ENCODE measurements around the gene CCDC12.
A peak's percentile ranks its signal among the peaks of the same experiment; 100 is the strongest.

The CCDC12 gene

GRCh38 chr3:46979958-46980497 is 3.5 kb upstream of the CCDC12 start:
- H3K79me2 ChIP-seq (ENCODE audit: insufficient read depth, low read depth) = peaks cover 17% of the 10 kb centered on the region
- H3K36me3 ChIP-seq (ENCODE audit: insufficient read depth) = no peaks in the 10 kb centered on the region
- H3K27ac ChIP-seq = peak overlapping the region; percentile 35; the same call in 1 of the 2 replicates
- no peak overlapping the region for H2AFZ ChIP-seq (ENCODE audit: low read depth)
- no peaks in the 10 kb centered on the region for H3K27me3 ChIP-seq (ENCODE audit: insufficient read depth, low read depth)
- H3K4me3 ChIP-seq (IDR thresholded peaks at IDR 0.05; ENCODE audit: insufficient read depth, low read depth, low read length) = no peak overlapping the region
- peak overlapping the region; percentile 86 for H3K9ac ChIP-seq
- peaks cover 2% of the 10 kb centered on the region for H3K4me1 ChIP-seq (ENCODE audit: low read depth, poor library complexity, severe bottlenecking)
- peak overlapping the region; percentile 39 for H3K4me2 ChIP-seq
- TF ChIP-seq CTCF (conservative IDR thresholded peaks at IDR 0.05; ENCODE audit: low read depth, low read length) = no peak
- H4K20me1 ChIP-seq (ENCODE audit: insufficient read depth) = no peaks in the 10 kb centered on the region

GRCh38 chr3:46978985-46979944 is 2.7 kb upstream of the CCDC12 start, which contains the start of gene NBEAL2:
Gene NBEAL2, plus strand, starts transcription at chr3:46979666. Its CDS starts 196 bp downstream, at chr3:46979862.
- Histone ChIP-seq H3K27me3 (ENCODE audit: insufficient read depth, low read depth) (no peaks in the 10 kb centered on the region), H3K79me2 (ENCODE audit: insufficient read depth, low read depth) (peaks cover 25% of the 10 kb centered on the region), H3K36me3 (ENCODE audit: insufficient read depth) (no peaks in the 10 kb centered on the region)

GRCh38 chr3:46978381-46978780 is 1.8 kb upstream of the CCDC12 start:
- Histone ChIP-seq H3K79me2 (ENCODE audit: insufficient read depth, low read depth) (peaks cover 34% of the 10 kb centered on the region), H4K20me1 (ENCODE audit: insufficient read depth) (no peaks in the 10 kb centered on the region), H2AFZ (ENCODE audit: low read depth) (no peak overlapping the region), H3K36me3 (ENCODE audit: insufficient read depth) (no peaks in the 10 kb centered on the region), H3K27ac (no peak overlapping the region), H3K4me2 (peak overlapping the region; percentile 78), H3K4me1 (ENCODE audit: low read depth, poor library complexity, severe bottlenecking) (peaks cover 2% of the 10 kb centered on the region), H3K4me3 (IDR thresholded peaks at IDR 0.05; ENCODE audit: insufficient read depth, low read depth, low read length) (no peak overlapping the region), H3K9ac (no peak overlapping the region; the same call in 1 of the 2 replicates), H3K27me3 (ENCODE audit: insufficient read depth, low read depth) (no peaks in the 10 kb centered on the region)
- TF ChIP-seq CTCF (conservative IDR thresholded peaks at IDR 0.05; ENCODE audit: low read depth, low read length) = no peak

More at GRCh38 chr3:46978985-46979944, 2.7 kb upstream of the CCDC12 start, which contains the start of gene NBEAL2:
- Histone ChIP-seq H4K20me1 (ENCODE audit: insufficient read depth) (no peaks in the 10 kb centered on the region), H3K27ac (peak within 1 kb of the TSS; percentile 56), H3K4me1 (ENCODE audit: low read depth, poor library complexity, severe bottlenecking) (peaks cover 2% of the 10 kb centered on the region), H3K4me3 (IDR thresholded peaks at IDR 0.05; ENCODE audit: insufficient read depth, low read depth, low read length) (no peak within 1 kb of the TSS), H2AFZ (ENCODE audit: low read depth) (peak within 1 kb of the TSS; percentile 60), H3K9ac (peak within 1 kb of the TSS; percentile 86), H3K4me2 (peak within 1 kb of the TSS; percentile 78)
- no peak for TF ChIP-seq CTCF (conservative IDR thresholded peaks at IDR 0.05; ENCODE audit: low read depth, low read length)

- peaks cover 2% of the 10 kb centered on the region for H3K4me1 ChIP-seq (ENCODE audit: low read depth, poor library complexity, severe bottlenecking)
- H3K9ac ChIP-seq = no peak overlapping the region
- no peak overlapping the region for H3K4me2 ChIP-seq
- H2AFZ ChIP-seq (ENCODE audit: low read depth) = no peak overlapping the region
- H3K27ac ChIP-seq = no peak overlapping the region
- peaks cover 39% of the 10 kb centered on the region for H3K79me2 ChIP-seq (ENCODE audit: insufficient read depth, low read depth)
- TF ChIP-seq CTCF (conservative IDR thresholded peaks at IDR 0.05; ENCODE audit: low read depth, low read length) = no peak
- H4K20me1 ChIP-seq (ENCODE audit: insufficient read depth) = no peaks in the 10 kb centered on the region
- no peak overlapping the region for H3K4me3 ChIP-seq (IDR thresholded peaks at IDR 0.05; ENCODE audit: insufficient read depth, low read depth, low read length)
- H3K36me3 ChIP-seq (ENCODE audit: insufficient read depth) = no peaks in the 10 kb centered on the region
- H3K27me3 ChIP-seq (ENCODE audit: insufficient read depth, low read depth) = no peaks in the 10 kb centered on the region
Measured at GRCh38 chr3:46977811-46978195, 1.3 kb upstream of the CCDC12 start.
